Measurements from ENCODE around the gene AUTS2. TPM values are rescaled to one million over a fixed set of nuclear protein-coding genes. Genes with fewer than 3 reads are reported as not detected.

AUTS2 gene
- total RNA-seq, 1 donor from 2014 or later, result 94.1 TPM

- H3K27ac Mint-ChIP-seq, result no peak overlapping the region
- no peak for DNase-seq (ENCODE audit: extremely low spot score, unreplicated experiment)
- H3K4me3 Mint-ChIP-seq, result no peak overlapping the region
- H3K4me1 Mint-ChIP-seq (ENCODE audit: unreplicated experiment), result peaks cover 6% of the 10 kb centered on the region
- no peak for TF ChIP-seq CTCF (conservative IDR thresholded peaks at IDR 0.05)
- H3K27me3 Mint-ChIP-seq, result peaks cover 5% of the 10 kb centered on the region
- no peaks in the 10 kb centered on the region for H3K36me3 Mint-ChIP-seq
- H3K9me3 Mint-ChIP-seq, result no peaks in the 10 kb centered on the region
Observed at GRCh38 chr7:70341446-70341845, 743.2 kb downstream of the AUTS2 start.

GRCh38 chr7:70343519-70343918 lies 745.2 kb downstream of the AUTS2 start:
- no peak for TF ChIP-seq CTCF (conservative IDR thresholded peaks at IDR 0.05)
- Mint-ChIP-seq H3K4me1 (ENCODE audit: unreplicated experiment) (peaks cover 6% of the 10 kb centered on the region), H3K27me3 (peaks cover 5% of the 10 kb centered on the region), H3K4me3 (no peak overlapping the region), H3K27ac (no peak overlapping the region), H3K9me3 (no peaks in the 10 kb centered on the region), H3K36me3 (no peaks in the 10 kb centered on the region)
- DNase-seq (ENCODE audit: extremely low spot score, unreplicated experiment), result no peak

GRCh38 chr7:70344726-70345125 lies 746.5 kb downstream of the AUTS2 start:
- no peak for DNase-seq (ENCODE audit: extremely low spot score, unreplicated experiment)
- Mint-ChIP-seq H3K9me3 (no peaks in the 10 kb centered on the region), H3K27ac (no peak overlapping the region), H3K4me3 (no peak overlapping the region), H3K4me1 (ENCODE audit: unreplicated experiment) (peaks cover 6% of the 10 kb centered on the region), H3K36me3 (no peaks in the 10 kb centered on the region), H3K27me3 (peaks cover 5% of the 10 kb centered on the region)
- no peak for TF ChIP-seq CTCF (conservative IDR thresholded peaks at IDR 0.05)

GRCh38 chr7:70346844-70347462 lies 748.7 kb downstream of the AUTS2 start:
- Mint-ChIP-seq H3K4me1 (ENCODE audit: unreplicated experiment) (no peaks in the 10 kb centered on the region), H3K4me3 (no peak overlapping the region), H3K27me3 (peaks cover 5% of the 10 kb centered on the region), H3K36me3 (peaks cover 5% of the 10 kb centered on the region), H3K27ac (no peak overlapping the region), H3K9me3 (peaks cover 4% of the 10 kb centered on the region)
- no peak for DNase-seq (ENCODE audit: extremely low spot score, unreplicated experiment)
- TF ChIP-seq CTCF (conservative IDR thresholded peaks at IDR 0.05), result no peak

GRCh38 chr7:70347463-70348254 lies 749.4 kb downstream of the AUTS2 start:
- TF ChIP-seq CTCF (conservative IDR thresholded peaks at IDR 0.05), result no peak
- peaks cover 4% of the 10 kb centered on the region for H3K9me3 Mint-ChIP-seq
- DNase-seq (ENCODE audit: extremely low spot score, unreplicated experiment), result no peak
- H3K4me1 Mint-ChIP-seq (ENCODE audit: unreplicated experiment), result peaks cover under 1% of the 10 kb centered on the region
- peaks cover 5% of the 10 kb centered on the region for H3K36me3 Mint-ChIP-seq
- no peak overlapping the region for H3K4me3 Mint-ChIP-seq
- H3K27ac Mint-ChIP-seq, result no peak overlapping the region
- peaks cover 5% of the 10 kb centered on the region for H3K27me3 Mint-ChIP-seq
